ENCODE data around the gene EFCAB6. TPM values are rescaled to one million over a fixed set of nuclear protein-coding genes. Genes with fewer than 3 reads are reported as not detected.

The EFCAB6 gene
- total and polyA plus RNA-seq, 10 of the 15 experiments (the other 5 are each of a cell fraction or from before 2014, with no cell fraction given) = 0.05 to 0.42 (median 0.19) TPM

DNA sequence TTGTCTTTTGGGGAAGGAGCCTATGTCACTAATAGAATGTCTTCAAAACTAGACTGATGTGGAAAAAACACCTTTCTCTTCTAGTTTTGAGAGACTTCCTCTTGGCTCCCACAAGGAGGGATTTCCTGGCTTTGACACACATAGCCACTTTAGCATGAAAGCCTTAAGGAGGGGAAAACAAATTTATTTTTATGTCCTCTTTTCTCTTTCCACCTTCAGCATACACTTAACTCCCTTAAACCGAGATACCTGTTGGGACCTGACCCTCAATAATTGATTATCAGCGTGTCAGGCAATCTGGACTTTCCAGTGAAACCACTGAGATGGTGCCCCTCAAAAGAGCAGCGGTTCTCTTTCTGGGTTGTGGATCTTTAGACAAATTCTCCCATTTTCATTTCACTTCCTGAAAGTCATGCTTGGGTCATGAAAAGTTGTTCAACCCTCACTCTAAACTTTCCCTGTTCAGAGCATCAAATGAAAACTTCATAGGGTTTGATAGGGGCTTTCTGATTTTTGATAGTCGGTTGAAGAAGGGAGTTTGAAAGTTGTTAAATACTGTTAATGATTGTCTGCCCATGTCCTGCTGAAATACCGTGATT lies 9.1 kb downstream of the EFCAB6 start (continued):
- TF ChIP-seq, protein P1, sequence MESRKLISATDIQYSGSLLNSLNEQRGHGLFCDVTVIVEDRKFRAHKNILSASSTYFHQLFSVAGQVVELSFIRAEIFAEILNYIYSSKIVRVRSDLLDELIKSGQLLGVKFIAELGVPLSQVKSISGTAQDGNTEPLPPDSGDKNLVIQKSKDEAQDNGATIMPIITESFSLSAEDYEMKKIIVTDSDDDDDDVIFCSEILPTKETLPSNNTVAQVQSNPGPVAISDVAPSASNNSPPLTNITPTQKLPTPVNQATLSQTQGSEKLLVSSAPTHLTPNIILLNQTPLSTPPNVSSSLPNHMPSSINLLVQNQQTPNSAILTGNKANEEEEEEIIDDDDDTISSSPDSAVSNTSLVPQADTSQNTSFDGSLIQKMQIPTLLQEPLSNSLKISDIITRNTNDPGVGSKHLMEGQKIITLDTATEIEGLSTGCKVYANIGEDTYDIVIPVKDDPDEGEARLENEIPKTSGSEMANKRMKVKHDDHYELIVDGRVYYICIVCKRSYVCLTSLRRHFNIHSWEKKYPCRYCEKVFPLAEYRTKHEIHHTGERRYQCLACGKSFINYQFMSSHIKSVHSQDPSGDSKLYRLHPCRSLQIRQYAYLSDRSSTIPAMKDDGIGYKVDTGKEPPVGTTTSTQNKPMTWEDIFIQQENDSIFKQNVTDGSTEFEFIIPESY (IDR thresholded peaks at IDR 0.05) = no peak
- no peak for TF ChIP-seq KDM1A (IDR thresholded peaks at IDR 0.05; ENCODE audit: borderline replicate concordance)
- TF ChIP-seq SIN3A (IDR thresholded peaks at IDR 0.05; ENCODE audit: low read depth, low read length) = no peak
- TF ChIP-seq CBFB (IDR thresholded peaks at IDR 0.05; ENCODE audit: low read depth) = no peak
- TF ChIP-seq SMARCA5 (IDR thresholded peaks at IDR 0.05) = no peak
- no peak for TF ChIP-seq NR2C1 (IDR thresholded peaks at IDR 0.05)
- TF ChIP-seq, protein P2, sequence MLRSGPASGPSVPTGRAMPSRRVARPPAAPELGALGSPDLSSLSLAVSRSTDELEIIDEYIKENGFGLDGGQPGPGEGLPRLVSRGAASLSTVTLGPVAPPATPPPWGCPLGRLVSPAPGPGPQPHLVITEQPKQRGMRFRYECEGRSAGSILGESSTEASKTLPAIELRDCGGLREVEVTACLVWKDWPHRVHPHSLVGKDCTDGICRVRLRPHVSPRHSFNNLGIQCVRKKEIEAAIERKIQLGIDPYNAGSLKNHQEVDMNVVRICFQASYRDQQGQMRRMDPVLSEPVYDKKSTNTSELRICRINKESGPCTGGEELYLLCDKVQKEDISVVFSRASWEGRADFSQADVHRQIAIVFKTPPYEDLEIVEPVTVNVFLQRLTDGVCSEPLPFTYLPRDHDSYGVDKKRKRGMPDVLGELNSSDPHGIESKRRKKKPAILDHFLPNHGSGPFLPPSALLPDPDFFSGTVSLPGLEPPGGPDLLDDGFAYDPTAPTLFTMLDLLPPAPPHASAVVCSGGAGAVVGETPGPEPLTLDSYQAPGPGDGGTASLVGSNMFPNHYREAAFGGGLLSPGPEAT (IDR thresholded peaks at IDR 0.05; ENCODE audit: low read depth) = peak; percentile 74; the same call in 1 of the 2 replicates
- TF ChIP-seq, protein P3, sequence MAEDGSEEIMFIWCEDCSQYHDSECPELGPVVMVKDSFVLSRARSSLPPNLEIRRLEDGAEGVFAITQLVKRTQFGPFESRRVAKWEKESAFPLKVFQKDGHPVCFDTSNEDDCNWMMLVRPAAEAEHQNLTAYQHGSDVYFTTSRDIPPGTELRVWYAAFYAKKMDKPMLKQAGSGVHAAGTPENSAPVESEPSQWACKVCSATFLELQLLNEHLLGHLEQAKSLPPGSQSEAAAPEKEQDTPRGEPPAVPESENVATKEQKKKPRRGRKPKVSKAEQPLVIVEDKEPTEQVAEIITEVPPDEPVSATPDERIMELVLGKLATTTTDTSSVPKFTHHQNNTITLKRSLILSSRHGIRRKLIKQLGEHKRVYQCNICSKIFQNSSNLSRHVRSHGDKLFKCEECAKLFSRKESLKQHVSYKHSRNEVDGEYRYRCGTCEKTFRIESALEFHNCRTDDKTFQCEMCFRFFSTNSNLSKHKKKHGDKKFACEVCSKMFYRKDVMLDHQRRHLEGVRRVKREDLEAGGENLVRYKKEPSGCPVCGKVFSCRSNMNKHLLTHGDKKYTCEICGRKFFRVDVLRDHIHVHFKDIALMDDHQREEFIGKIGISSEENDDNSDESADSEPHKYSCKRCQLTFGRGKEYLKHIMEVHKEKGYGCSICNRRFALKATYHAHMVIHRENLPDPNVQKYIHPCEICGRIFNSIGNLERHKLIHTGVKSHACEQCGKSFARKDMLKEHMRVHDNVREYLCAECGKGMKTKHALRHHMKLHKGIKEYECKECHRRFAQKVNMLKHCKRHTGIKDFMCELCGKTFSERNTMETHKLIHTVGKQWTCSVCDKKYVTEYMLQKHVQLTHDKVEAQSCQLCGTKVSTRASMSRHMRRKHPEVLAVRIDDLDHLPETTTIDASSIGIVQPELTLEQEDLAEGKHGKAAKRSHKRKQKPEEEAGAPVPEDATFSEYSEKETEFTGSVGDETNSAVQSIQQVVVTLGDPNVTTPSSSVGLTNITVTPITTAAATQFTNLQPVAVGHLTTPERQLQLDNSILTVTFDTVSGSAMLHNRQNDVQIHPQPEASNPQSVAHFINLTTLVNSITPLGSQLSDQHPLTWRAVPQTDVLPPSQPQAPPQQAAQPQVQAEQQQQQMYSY (CRISPR knock-in tag; IDR thresholded peaks at IDR 0.05) = no peak
- no peak for TF ChIP-seq TCF3 (IDR thresholded peaks at IDR 0.05; ENCODE audit: borderline replicate concordance, insufficient read depth, low read depth, low read length)

All from GM12878 (cell line).